Measurements from ENCODE around the gene ORC5. TPM values are rescaled to one million over a fixed set of nuclear protein-coding genes. Genes with fewer than 3 reads are reported as not detected.
A peak's percentile ranks its signal among the peaks of the same experiment; 100 is the strongest.

The ORC5 gene
- total RNA-seq, 3 donors from 2014 or later (not counting 1 experiment from before 2014, with no cell fraction given), result 7.3 to 13.6 (median 11.8) TPM

DNA sequence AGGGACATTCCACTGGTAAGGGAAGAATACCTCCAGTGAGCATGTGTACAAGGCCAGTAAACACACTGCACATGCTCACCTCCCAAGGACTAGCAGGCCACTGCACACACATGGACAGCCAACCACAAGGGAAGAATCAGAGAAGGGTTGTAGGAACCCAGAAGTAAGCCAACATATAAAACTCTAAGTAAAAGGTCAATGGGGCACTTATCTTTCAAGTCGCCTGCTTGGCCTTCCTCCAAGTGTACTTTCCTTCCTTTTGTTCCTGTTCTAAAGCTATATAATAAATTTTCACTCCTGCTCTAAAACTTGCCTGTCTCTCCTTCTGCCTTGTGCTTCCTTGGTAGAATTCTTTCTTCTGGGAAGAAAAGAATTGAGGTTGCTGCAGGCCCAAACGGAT is 33.0 kb downstream of the ORC5 start:
- peaks cover 7% of the 10 kb centered on the region for H3K36me3 ChIP-seq (ENCODE audit: control insufficient read depth, insufficient read depth, low read length)
- DNase-seq, result no peak
- no peak overlapping the region for H3K27ac ChIP-seq (ENCODE audit: low read length)
- Mint-ChIP-seq H3K4me3 (no peak overlapping the region), H3K36me3 (peaks cover 17% of the 10 kb centered on the region), H3K9me3 (no peaks in the 10 kb centered on the region), H3K27me3 (ENCODE audit: low read depth in 2 of 2) (no peaks in the 10 kb centered on the region), H3K27ac (no peak overlapping the region), H3K4me1 (peaks cover 0 to 4% of the 10 kb centered on the region in 2 donors)
- TF ChIP-seq, protein P1, sequence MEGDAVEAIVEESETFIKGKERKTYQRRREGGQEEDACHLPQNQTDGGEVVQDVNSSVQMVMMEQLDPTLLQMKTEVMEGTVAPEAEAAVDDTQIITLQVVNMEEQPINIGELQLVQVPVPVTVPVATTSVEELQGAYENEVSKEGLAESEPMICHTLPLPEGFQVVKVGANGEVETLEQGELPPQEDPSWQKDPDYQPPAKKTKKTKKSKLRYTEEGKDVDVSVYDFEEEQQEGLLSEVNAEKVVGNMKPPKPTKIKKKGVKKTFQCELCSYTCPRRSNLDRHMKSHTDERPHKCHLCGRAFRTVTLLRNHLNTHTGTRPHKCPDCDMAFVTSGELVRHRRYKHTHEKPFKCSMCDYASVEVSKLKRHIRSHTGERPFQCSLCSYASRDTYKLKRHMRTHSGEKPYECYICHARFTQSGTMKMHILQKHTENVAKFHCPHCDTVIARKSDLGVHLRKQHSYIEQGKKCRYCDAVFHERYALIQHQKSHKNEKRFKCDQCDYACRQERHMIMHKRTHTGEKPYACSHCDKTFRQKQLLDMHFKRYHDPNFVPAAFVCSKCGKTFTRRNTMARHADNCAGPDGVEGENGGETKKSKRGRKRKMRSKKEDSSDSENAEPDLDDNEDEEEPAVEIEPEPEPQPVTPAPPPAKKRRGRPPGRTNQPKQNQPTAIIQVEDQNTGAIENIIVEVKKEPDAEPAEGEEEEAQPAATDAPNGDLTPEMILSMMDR (IDR thresholded peaks at IDR 0.05), result no peak
- H3K27me3 ChIP-seq (ENCODE audit: control insufficient read depth, insufficient read depth, low read length), result no peaks in the 10 kb centered on the region
- no peaks in the 10 kb centered on the region for H3K4me1 ChIP-seq (ENCODE audit: control insufficient read depth, insufficient read depth, low read length)
- intact Hi-C loops (cut with micrococcal nuclease), result no loop called here
- no peaks in the 10 kb centered on the region for H3K9me3 ChIP-seq (ENCODE audit: control insufficient read depth, insufficient read depth, low read length)
- H3K4me3 ChIP-seq (ENCODE audit: low read length), result no peak overlapping the region
- WGBS (ENCODE audit: insufficient coverage), result 95% methylated on average over 2 of the region's 2 CpGs
- no peak for ATAC-seq

DNA sequence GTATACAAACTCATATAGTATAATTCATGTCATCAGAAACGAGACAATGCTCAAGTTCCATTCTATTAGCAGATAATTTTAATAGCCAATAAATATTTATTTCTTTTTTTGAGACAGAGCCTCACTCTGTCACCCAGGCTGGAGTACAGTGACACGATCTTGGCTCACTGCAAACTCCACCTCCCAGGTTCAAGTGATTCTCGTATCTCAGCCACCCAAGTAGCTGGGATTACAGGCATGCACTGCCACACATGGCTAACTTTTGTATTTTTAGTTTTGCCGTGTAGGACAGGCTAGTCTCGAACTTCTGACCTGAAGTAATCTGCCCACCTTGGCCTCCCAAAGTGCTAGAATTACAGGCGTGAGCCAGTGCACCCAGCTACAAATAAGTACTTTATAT is 45.7 kb downstream of the ORC5 start:
- TF ChIP-seq, protein P1 (IDR thresholded peaks at IDR 0.05), result no peak
- Histone ChIP-seq H3K27ac (ENCODE audit: low read length) (no peak overlapping the region), H3K4me1 (ENCODE audit: control insufficient read depth, insufficient read depth, low read length) (no peaks in the 10 kb centered on the region), H3K27me3 (ENCODE audit: control insufficient read depth, insufficient read depth, low read length) (no peaks in the 10 kb centered on the region), H3K4me3 (ENCODE audit: low read length) (no peak overlapping the region), H3K36me3 (ENCODE audit: control insufficient read depth, insufficient read depth, low read length) (peaks cover 18% of the 10 kb centered on the region), H3K9me3 (ENCODE audit: control insufficient read depth, insufficient read depth, low read length) (no peaks in the 10 kb centered on the region)
- Mint-ChIP-seq H3K4me1 (no peaks in the 10 kb centered on the region), H3K27me3 (ENCODE audit: low read depth in 2 of 2) (no peaks in the 10 kb centered on the region), H3K9me3 (no peaks in the 10 kb centered on the region), H3K36me3 (peaks cover 9% of the 10 kb centered on the region), H3K4me3 (no peak overlapping the region), H3K27ac (no peak overlapping the region)
- 98% methylated on average over 4 of the region's 6 CpGs for WGBS (ENCODE audit: insufficient coverage)
- DNase-seq, result no peak
- ATAC-seq, result no peak
- intact Hi-C loops (cut with micrococcal nuclease), result no loop called here

DNA sequence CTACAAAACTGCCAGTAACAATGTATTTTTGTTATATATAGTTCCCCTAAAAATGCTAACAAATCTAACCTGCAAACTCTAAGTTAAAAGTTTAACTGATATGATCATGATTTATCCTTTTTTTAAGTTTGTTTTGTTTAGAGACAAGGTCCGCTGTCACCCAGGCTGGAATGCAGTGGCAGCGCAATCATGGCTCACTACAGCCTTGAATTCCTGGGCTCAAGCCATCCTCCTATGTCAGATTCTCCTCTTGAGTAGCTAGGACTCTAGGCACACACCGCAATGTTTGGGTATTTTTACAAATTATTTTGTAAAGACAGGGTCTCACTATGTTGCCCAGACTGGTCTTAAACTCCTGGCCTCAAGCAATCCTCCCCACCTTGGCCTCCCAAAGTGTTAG is 46.6 kb downstream of the ORC5 start:
- no peak overlapping the region for H3K27ac ChIP-seq (ENCODE audit: low read length)
- TF ChIP-seq, protein P1 (IDR thresholded peaks at IDR 0.05), result no peak
- H3K4me1 ChIP-seq (ENCODE audit: control insufficient read depth, insufficient read depth, low read length), result no peaks in the 10 kb centered on the region
- no peak overlapping the region for H3K27ac Mint-ChIP-seq
- intact Hi-C loops (cut with micrococcal nuclease), result no loop called here
- H3K4me1 Mint-ChIP-seq, result no peaks in the 10 kb centered on the region
- H3K27me3 Mint-ChIP-seq (ENCODE audit: low read depth in 2 of 2), result no peaks in the 10 kb centered on the region
- H3K9me3 Mint-ChIP-seq, result no peaks in the 10 kb centered on the region
- H3K27me3 ChIP-seq (ENCODE audit: control insufficient read depth, insufficient read depth, low read length), result no peaks in the 10 kb centered on the region
- H3K9me3 ChIP-seq (ENCODE audit: control insufficient read depth, insufficient read depth, low read length), result no peaks in the 10 kb centered on the region
- no peak overlapping the region for H3K4me3 ChIP-seq (ENCODE audit: low read length)
- no peak for ATAC-seq
- 91% methylated on average over 3 of the region's 3 CpGs for WGBS (ENCODE audit: insufficient coverage)
- no peak overlapping the region for H3K4me3 Mint-ChIP-seq
- H3K36me3 Mint-ChIP-seq, result peaks cover 6% of the 10 kb centered on the region
- no peak for DNase-seq
- peaks cover 18% of the 10 kb centered on the region for H3K36me3 ChIP-seq (ENCODE audit: control insufficient read depth, insufficient read depth, low read length)

DNA sequence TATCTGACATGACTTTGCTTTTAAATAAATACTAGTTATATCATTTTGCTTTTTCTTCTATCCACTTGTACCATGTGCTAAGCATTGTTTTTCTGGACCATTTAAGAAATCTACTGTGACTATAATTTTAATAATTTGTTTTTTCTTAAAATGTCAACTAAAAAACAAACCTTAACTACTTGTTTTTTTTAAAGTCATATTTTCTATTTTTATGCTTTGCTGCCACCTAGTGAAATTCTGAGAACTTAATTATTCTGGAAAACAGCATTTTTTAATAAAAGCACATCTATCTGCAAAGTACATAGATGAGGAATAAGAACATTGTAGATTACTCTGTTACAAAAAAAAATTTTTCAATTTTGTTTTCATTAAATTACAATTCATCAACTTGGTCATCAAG is 47.4 kb downstream of the ORC5 start:
- no peak overlapping the region for H3K4me3 Mint-ChIP-seq
- H3K36me3 ChIP-seq (ENCODE audit: control insufficient read depth, insufficient read depth, low read length), result peaks cover 16% of the 10 kb centered on the region
- H3K4me1 Mint-ChIP-seq, result no peaks in the 10 kb centered on the region
- H3K4me3 ChIP-seq (ENCODE audit: low read length), result no peak overlapping the region
- DNase-seq (peak in 1 of 2 donors; percentile 20), ATAC-seq (no peak)
- no peaks in the 10 kb centered on the region for H3K27me3 ChIP-seq (ENCODE audit: control insufficient read depth, insufficient read depth, low read length)
- no peaks in the 10 kb centered on the region for H3K4me1 ChIP-seq (ENCODE audit: control insufficient read depth, insufficient read depth, low read length)
- H3K27ac ChIP-seq (ENCODE audit: low read length), result no peak overlapping the region
- no peaks in the 10 kb centered on the region for H3K9me3 ChIP-seq (ENCODE audit: control insufficient read depth, insufficient read depth, low read length)
- TF ChIP-seq, protein P1 (IDR thresholded peaks at IDR 0.05), result peak; percentile 33
- intact Hi-C loops (cut with micrococcal nuclease), result no loop called here
- H3K27ac Mint-ChIP-seq, result no peak overlapping the region
- H3K36me3 Mint-ChIP-seq, result peaks cover 6% of the 10 kb centered on the region
- no peaks in the 10 kb centered on the region for H3K9me3 Mint-ChIP-seq
- no peaks in the 10 kb centered on the region for H3K27me3 Mint-ChIP-seq (ENCODE audit: low read depth in 2 of 2)

All from natural killer cell (primary cell).